PC-3 (cell line): Measurements from ENCODE around the gene C19orf25. TPM values are rescaled to one million over a fixed set of nuclear protein-coding genes. Genes with fewer than 3 reads are reported as not detected.

Experiments used
- ATAC-seq: fragments of 200-7000 bp; cut with Tn5 transposase; 2 replicates; pipeline ENCODE4 v1.9.1; 2020; ENCODE audit warnings: mild to moderate bottlenecking, moderate library complexity
- BruUV-seq: library from RNA; stranded (reverse); fragments of 400-500 nt; replicated peaks from 2 replicates; lab custom pipeline; 2021; lab: Mats Ljungman, UMichigan
- CTCF ChIA-PET: fragments of 300-600 bp; sonication (Branson Sonifier 250); formaldehyde crosslinking; loops from one replicate; lab custom pipeline; 2022; ENCODE audit warnings: antibody characterized with exemption; lab: Charles Lee
- POLR2A ChIA-PET: fragments of 300-600 bp; sonication (Branson Sonifier 250); formaldehyde crosslinking; loops from one replicate; lab custom pipeline; 2022; ENCODE audit warnings: antibody characterized with exemption; ENCODE audit not compliant: unreplicated experiment; lab: Charles Lee
- DNase-seq: peaks from one replicate; pipeline ENCODE4 v3.0.0-alpha.2; 2015
- H2AFZ ChIP-seq: fragments of 300-600 bp; sonication (generic); 2 replicates; pipeline ENCODE4 v1.6.0; 2016; ENCODE audit warnings: antibody characterized with exemption, low read length
- H3F3A ChIP-seq: fragments of 300-600 bp; sonication (generic); one replicate; pipeline ENCODE4 v1.6.0; 2017; ENCODE audit warnings: antibody characterized with exemption, low read length, control low read depth, mild to moderate bottlenecking; ENCODE audit not compliant: unreplicated experiment
- H3K27ac ChIP-seq: fragments of 300-600 bp; sonication (generic); 2 replicates; pipeline ENCODE4 v1.5.1; 2016; ENCODE audit warnings: mild to moderate bottlenecking, low read length
- H3K27me3 ChIP-seq: fragments of 300-600 bp; sonication (generic); 2 replicates; pipeline ENCODE4 v1.6.1; 2016; ENCODE audit warnings: low read length, mixed read lengths
- H3K36me3 ChIP-seq: fragments of 300-600 bp; sonication (generic); 2 replicates; pipeline ENCODE4 v1.6.1; 2016; ENCODE audit warnings: low read depth, mixed run types, low read length, mixed read lengths
- H3K4me1 ChIP-seq: fragments of 300-600 bp; sonication (generic); 2 replicates; pipeline ENCODE4 v1.5.1; 2016; ENCODE audit warnings: low read length; ENCODE audit not compliant: insufficient read depth
- H3K4me2 ChIP-seq: fragments of 300-600 bp; sonication (generic); 2 replicates; pipeline ENCODE4 v1.6.0; 2016; ENCODE audit warnings: low read length
- H3K4me3 ChIP-seq: fragments of 300-600 bp; sonication (generic); 2 replicates; pipeline ENCODE4 v1.5.1; 2016; ENCODE audit warnings: mild to moderate bottlenecking, low read length, mixed read lengths
- H3K79me2 ChIP-seq: fragments of 300-600 bp; sonication (generic); 2 replicates; pipeline ENCODE4 v1.6.1; 2017; ENCODE audit warnings: low read length, mixed read lengths
- H3K9ac ChIP-seq: fragments of 300-600 bp; sonication (generic); 2 replicates; pipeline ENCODE4 v1.6.0; 2016; ENCODE audit warnings: mild to moderate bottlenecking, low read length
- H3K9me2 ChIP-seq: fragments of 300-600 bp; sonication (generic); replicated peaks from 2 replicates; pipeline ENCODE4 v1.6.1; 2016; ENCODE audit warnings: mixed run types, low read length, mixed read lengths
- H3K9me3 ChIP-seq: fragments of 300-600 bp; sonication (generic); 2 replicates; pipeline ENCODE4 v1.6.1; 2016; ENCODE audit warnings: low read length, mixed read lengths
- H4K20me1 ChIP-seq: fragments of 300-600 bp; sonication (generic); 2 replicates; pipeline ENCODE4 v1.6.1; 2016; ENCODE audit warnings: low read length, mixed read lengths
- CTCF ChIP-seq: fragments of 300-600 bp; sonication (generic); conservative IDR thresholded peaks from 2 replicates; pipeline ENCODE4 v1.5.1; 2017; ENCODE audit warnings: antibody characterized with exemption, low read depth, mild to moderate bottlenecking, low read length
- EZH2 ChIP-seq: fragments of 300-600 bp; sonication (generic); IDR thresholded peaks from one replicate; pipeline ENCODE4 v1.6.1; 2017; ENCODE audit warnings: antibody characterized with exemption, mild to moderate bottlenecking, low read length; ENCODE audit not compliant: unreplicated experiment
- EZH2phosphoT487 ChIP-seq: fragments of 300-600 bp; sonication (generic); IDR thresholded peaks from 2 replicates; pipeline ENCODE4 v1.6.1; 2018; ENCODE audit warnings: mild to moderate bottlenecking, antibody characterized with exemption, low read length, borderline replicate concordance
- intact Hi-C: fragments of 100-400 bp; cut with micrococcal nuclease; formaldehyde crosslinking; loops from 2 replicates; pipeline ENCODE4 v1.9.0; 2023
- total RNA-seq: library from RNA; depleted of rRNA; stranded (reverse); fragments of >200 nt; gene quantifications from 2 replicates; pipeline ENCODE4 v1.2.3, GENCODE V29; 2014

Gene C19orf25
- total RNA-seq, 1 experiment from 2014 or later = 45.0 TPM

DNA sequence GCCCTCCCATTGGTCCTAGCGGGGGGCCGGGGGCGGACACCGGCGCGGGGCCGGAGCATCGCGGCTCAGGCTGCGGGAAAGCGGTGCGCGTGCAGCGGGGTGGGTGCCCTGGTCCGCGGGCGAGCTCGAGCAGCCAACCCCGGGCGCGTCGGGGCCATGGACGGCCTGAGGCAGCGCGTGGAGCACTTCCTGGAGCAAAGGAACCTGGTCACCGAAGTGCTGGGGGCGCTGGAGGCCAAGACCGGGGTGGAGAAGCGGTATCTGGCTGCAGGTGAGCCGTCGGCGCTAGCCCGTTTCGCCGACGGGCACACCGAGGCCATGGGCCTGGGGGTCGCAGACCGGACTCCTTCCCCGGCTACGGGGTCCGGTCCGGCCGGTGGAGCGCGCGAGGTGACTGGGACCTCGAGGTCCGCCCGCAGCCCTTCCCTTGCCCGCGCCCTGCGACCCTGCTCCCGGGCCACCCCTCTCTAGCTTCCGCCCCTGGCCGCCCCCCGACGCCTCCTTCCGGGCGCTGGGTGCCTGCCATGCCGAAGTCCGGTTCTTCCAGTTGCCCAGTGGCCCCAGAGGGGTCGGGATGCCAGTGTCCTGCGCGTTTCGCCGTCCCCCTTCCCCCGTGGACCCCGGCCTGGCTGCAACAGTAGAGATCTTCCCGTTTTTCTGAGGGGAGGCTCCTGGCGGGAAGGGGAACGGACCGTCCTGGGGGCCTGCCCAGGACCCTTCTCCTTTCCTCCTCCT, 12.3 kb upstream of the C19orf25 start, which contains the start of gene REEP6:
Gene REEP6 (plus strand): TSS at position 68 of the 735 bp plus-strand sequence. CDS start 89 bp downstream, at position 157.
- TF ChIP-seq EZH2 = no peak

GRCh38 chr19:1490311-1491113, 11.5 kb upstream of the C19orf25 start, which contains the start of gene PCSK4:
Gene PCSK4 (minus strand): TSS chr19:1490350. CDS start chr19:1490346, 4 bp downstream.
- Histone ChIP-seq H4K20me1 (no peaks in the 10 kb centered on the region), H3K79me2 (0 out of 2 replicates have a peak, but pooled peaks cover 3% of the 10 kb centered on the region), H3K9me3 (no peaks in the 10 kb centered on the region), H3K4me3 (peak within 1 kb of the TSS; percentile 76), H3K36me3 (no peaks in the 10 kb centered on the region), H3K4me1 (peaks cover 12% of the 10 kb centered on the region), H3F3A (no peaks in the 10 kb centered on the region), H3K9ac (peak within 1 kb of the TSS; percentile 67), H2AFZ (peak within 1 kb of the TSS; percentile 93), H3K9me2 (no peaks in the 10 kb centered on the region), H3K4me2 (peak within 1 kb of the TSS; percentile 92), H3K27me3 (no peaks in the 10 kb centered on the region), H3K27ac (no peak within 1 kb of the TSS)
- ChIA-PET POLR2A (no interaction called here), CTCF (interaction anchor here (0.6 to 1.0 kb wide), 2 partner anchors 19 to 256 kb away, joined by 3 to 4 read pairs; no protein-coding TSS in a partner anchor)
- BruUV-seq = no TSS peak
- intact Hi-C loops = no loop called here
- peak; percentile 88 for ATAC-seq
- DNase-seq = peak; percentile 96
- no peak for TF ChIP-seq CTCF
- TF ChIP-seq EZH2 = no peak
- no peak for TF ChIP-seq EZH2phosphoT487

More for the DNA sequence above, 12.3 kb upstream of the C19orf25 start, which contains the start of gene REEP6:
- no peaks in the 10 kb centered on the region for H3K9me3 ChIP-seq
- H3K4me1 ChIP-seq = peaks cover 12% of the 10 kb centered on the region
- DNase-seq (no peak), ATAC-seq (no peak)
- CTCF ChIA-PET = interaction anchor here (0.6 to 1.0 kb wide), 2 partner anchors 20 to 255 kb away, joined by 3 to 4 read pairs; no protein-coding TSS in a partner anchor
- H3K79me2 ChIP-seq = 0 out of 2 replicates have a peak, but pooled peaks cover 3% of the 10 kb centered on the region
- H3K9me2 ChIP-seq = no peaks in the 10 kb centered on the region
- POLR2A ChIA-PET = no interaction called here
- no peaks in the 10 kb centered on the region for H3K36me3 ChIP-seq
- peak within 1 kb of the TSS; percentile 67 for H3K9ac ChIP-seq
- H4K20me1 ChIP-seq = no peaks in the 10 kb centered on the region
- H3K4me2 ChIP-seq = peak within 1 kb of the TSS; percentile 92
- H2AFZ ChIP-seq = peak within 1 kb of the TSS; percentile 93
- BruUV-seq = no TSS peak
- H3K27me3 ChIP-seq = no peaks in the 10 kb centered on the region
- no peak within 1 kb of the TSS for H3K27ac ChIP-seq
- intact Hi-C loops = no loop called here
- H3F3A ChIP-seq = no peaks in the 10 kb centered on the region
- peak within 1 kb of the TSS; percentile 76 for H3K4me3 ChIP-seq
